ENCODE measurements around the gene CNTNAP5. TPM values are rescaled to one million over a fixed set of nuclear protein-coding genes. Genes with fewer than 3 reads are reported as not detected.

Gene CNTNAP5
- total and polyA plus RNA-seq, 2 of the 8 experiments (the other 6 are each of a cell fraction or from before 2014, with no cell fraction given), result 0.11 to 0.76 TPM

- no peak for TF ChIP-seq HDAC6 (IDR thresholded peaks at IDR 0.05; ENCODE audit: low read depth, low read length)
These were observed 264.0 kb downstream of the CNTNAP5 start (continued) for GRCh38 chr2:124289060-124289459.

All from H1 (cell line).